Measurements from ENCODE around the gene MAP1A.

The MAP1A gene

GRCh38 chr15:43511012-43511885 is 6.2 kb upstream of the MAP1A start:
- DNase-seq: peak; percentile 42 to 64

DNA sequence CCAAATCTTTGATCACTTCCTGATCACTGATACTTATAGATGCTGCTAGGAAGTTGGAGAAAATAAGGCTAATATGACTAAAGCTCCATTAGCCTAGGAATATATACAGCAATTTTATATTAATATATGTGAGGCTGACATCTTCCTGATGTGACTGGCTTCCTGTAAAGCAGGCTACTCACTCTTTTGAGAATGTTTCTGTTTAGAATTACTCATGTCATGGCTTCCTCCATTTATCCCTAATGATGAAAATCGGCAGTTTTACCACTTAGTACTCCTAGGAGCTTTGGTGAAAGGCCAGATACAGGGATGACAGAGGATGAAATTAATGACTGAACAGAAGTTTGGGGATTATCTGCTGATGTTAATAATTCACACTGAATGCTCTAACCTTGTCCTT is 3.9 kb upstream of the MAP1A start:
- DNase-seq: no peak

GRCh38 chr15:43514241-43515057 is 3.0 kb upstream of the MAP1A start:
- peak; percentile 9 to 55 for DNase-seq

DNA sequence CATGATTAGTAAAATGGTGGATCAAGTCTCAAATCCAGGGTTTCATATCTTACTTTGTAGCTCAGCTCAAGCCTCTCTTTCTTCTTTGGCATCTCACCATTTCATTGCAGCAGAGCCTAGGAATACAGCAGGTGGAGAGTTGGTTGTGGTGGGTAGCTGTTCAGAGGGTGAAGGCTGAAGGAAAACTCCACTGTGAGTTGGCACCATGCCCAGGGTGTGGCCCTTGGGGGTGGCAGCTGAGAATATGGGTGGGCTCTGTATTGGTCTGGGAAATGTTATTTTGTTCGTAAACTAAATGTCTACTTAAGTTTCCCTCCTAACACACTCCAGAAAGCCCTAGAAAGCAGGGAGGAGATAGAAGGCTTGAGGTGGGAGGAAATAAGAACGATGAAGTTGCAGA is 1.7 kb upstream of the MAP1A start:
- no peak for DNase-seq

DNA sequence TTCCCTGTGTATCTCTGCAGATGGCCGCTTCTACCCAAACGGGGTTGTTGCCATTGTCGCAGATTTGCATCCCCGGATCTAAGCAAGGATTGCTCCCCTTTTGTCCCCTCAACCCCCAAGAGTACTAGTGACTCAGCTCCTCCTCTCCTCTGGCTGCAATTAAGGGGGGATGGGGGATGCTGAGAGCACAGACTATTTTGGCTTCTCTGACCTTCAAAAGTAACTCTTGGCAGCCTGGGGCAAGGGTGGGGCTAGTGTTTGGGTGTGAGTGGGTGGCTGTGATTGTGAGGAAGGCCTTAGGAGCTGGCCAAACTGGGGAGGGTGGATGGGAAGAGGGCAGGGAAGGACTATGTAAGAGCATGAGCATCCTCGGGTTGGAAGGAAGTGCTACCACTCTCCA is 1.2 kb upstream of the MAP1A start:
- DNase-seq: no peak

DNA sequence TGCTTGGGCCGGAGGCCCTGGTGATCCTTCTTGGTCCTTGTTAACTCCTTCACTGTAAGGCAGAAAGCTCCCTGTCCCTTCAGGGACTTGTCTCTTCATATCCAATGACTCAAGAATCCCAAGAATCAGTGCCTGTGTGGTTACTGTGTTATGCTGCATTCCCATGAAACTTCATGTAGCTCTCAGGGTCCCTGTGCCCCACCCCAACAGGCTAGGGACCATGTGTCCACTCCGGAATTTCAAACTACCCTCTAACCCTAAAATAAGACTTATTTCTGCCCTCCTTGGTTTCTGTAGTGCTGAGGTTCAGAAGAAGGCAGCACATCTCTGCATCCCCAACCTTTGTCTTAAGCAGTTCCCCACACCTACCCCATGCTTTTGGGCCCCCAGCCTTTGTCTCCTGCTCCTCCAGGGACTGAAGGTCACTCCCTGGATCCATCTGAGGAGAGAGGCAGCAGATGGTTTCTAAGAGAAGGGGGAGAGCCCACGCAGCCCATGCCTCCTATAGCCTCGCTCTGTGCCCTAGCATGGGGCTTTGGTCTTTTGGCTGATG is 531 bp upstream of the MAP1A start:
- DNase-seq: no peak

DNA sequence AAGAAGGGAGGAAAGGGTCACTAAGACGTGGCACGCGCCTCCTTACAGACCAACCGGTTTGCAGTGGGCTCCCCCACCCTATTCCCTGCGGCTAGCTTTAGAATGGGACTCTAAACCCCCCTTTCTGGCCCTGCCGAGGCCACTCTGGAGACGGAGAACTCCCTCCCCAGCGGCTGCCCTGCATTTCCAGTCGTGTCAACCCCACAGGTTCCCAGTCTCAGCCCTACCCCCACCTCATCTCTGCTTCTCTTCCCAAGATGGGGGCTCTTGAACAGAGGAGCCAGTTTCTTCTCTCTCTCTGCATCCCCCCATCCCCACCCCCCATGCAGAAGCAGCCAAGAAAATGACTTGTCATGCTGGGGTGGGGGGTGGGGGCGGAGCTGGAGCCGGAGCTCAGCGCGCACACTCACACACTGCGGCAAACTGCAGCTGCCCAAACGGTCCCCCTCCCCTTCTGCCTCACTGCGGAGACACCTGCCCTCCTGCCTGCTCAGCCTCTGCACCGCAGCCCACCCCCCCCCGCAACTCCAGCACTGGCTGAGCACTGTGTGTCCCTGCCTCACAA is 871 bp downstream of the MAP1A start:
- DNase-seq: peak; percentile 20 to 74

DNA sequence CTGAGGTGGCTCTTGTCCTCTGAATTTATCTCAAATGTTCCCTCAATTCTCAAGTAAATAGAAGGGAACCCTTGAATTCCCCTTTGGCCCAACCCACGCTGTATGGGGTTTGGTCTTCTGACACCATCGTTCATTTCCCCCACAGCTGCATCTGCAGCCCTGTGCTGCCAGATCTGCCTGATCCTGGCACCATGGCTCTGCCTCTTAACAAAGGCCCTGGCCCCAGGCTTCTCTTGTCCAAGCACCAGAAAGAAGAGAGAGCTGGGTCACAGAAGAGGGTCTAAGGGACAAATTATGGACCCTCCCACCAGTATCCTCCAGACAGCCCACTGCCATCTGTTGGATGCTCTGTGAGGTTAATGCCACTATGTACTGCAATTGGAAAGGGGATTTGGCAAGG is 1.8 kb downstream of the MAP1A start:
- no peak for DNase-seq

DNA sequence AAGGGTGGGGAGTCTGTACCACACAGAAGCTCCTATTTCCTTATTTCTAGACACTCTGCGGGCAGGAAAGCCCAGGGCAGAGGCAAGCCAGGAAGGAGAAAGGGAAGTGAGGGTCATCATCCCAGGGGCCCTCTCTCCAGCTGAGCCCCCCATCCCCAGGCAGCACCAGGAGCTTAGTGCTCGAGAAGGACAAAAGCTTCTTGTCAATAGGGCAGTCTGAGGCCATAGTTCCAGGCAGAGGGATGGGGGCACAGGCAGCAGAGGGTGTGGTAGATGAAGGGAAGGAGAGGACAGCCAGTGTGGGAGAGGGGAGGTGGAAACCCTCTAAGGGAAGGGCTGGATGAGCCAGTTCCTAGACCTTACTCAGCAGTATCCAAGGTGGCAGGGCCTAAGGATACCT is 2.7 kb downstream of the MAP1A start:
- DNase-seq: no peak

GRCh38 chr15:43521419-43521818 is 4.0 kb downstream of the MAP1A start:
- no peak for DNase-seq

GRCh38 chr15:43522247-43522646 is 4.8 kb downstream of the MAP1A start:
- no peak for DNase-seq

DNA sequence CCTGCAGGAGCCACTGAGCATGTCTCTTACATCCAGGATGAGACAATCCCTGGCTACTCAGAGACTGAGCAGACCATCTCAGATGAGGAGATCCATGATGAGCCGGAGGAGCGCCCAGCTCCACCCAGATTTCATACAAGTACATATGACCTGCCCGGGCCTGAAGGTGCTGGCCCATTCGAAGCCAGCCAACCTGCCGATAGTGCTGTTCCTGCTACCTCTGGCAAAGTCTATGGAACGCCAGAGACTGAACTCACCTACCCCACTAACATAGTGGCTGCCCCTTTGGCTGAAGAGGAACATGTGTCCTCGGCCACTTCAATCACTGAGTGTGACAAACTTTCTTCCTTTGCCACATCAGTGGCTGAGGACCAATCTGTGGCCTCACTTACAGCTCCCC is 6.2 kb downstream of the MAP1A start:
- no peak for DNase-seq

DNA sequence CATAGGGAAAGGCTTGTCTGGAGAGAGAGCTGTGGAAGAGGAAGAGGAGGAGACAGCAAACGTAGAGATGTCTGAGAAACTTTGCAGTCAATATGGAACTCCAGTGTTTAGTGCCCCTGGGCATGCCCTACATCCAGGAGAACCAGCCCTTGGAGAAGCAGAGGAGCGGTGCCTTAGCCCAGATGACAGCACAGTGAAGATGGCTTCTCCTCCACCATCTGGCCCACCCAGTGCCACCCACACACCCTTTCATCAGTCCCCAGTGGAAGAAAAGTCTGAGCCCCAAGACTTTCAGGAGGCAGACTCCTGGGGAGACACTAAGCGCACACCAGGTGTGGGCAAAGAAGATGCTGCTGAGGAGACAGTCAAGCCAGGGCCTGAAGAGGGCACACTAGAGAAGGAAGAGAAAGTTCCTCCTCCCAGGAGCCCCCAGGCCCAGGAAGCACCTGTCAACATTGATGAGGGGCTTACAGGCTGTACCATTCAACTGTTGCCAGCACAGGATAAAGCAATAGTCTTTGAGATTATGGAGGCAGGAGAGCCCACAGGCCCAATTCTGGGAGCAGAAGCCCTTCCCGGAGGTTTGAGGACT is 6.9 kb downstream of the MAP1A start:
- no peak for DNase-seq

- no peak for DNase-seq
These were observed 7.7 kb downstream of the MAP1A start for GRCh38 chr15:43525131-43525530.

DNA sequence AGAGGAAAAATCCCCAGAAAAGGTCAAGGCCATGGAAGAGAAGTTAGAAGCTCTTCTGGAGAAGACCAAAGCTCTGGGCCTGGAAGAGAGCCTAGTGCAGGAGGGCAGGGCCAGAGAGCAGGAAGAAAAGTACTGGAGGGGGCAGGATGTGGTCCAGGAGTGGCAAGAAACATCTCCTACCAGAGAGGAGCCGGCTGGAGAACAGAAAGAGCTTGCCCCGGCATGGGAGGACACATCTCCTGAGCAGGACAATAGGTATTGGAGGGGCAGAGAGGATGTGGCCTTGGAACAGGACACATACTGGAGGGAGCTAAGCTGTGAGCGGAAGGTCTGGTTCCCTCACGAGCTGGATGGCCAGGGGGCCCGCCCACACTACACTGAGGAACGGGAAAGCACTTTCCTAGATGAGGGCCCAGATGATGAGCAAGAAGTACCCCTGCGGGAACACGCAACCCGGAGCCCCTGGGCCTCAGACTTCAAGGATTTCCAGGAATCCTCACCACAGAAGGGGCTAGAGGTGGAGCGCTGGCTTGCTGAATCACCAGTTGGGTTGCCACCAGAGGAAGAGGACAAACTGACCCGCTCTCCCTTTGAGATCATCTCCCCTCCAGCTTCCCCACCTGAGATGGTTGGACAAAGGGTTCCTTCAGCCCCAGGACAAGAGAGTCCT is 9.0 kb downstream of the MAP1A start:
- no peak for DNase-seq

- no peak for DNase-seq
These were observed 9.8 kb downstream of the MAP1A start for GRCh38 chr15:43527016-43527801.

GRCh38 chr15:43527802-43528541 is 10.6 kb downstream of the MAP1A start:
- no peak for DNase-seq

DNA sequence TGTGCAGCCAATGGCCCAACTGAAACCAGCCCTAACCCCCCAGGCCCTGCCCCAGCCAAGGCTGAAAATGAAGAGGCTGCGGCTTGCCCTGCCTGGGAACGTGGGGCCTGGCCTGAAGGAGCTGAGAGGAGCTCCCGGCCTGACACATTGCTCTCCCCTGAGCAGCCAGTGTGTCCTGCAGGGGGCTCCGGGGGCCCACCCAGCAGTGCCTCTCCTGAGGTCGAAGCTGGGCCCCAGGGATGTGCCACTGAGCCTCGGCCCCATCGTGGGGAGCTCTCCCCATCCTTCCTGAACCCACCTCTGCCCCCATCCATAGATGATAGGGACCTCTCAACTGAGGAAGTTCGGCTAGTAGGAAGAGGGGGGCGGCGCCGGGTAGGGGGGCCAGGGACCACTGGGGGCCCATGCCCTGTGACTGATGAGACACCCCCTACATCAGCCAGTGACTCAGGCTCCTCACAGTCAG is 11.2 kb downstream of the MAP1A start:
- DNase-seq: no peak

GRCh38 chr15:43529141-43529540 is 11.7 kb downstream of the MAP1A start:
- no peak for DNase-seq

- DNase-seq: no peak
These were observed 12.4 kb downstream of the MAP1A start for GRCh38 chr15:43529587-43530345.

Measured in NCI-H526 (cell line).